Retinal pigment epithelial cell (primary cell): ENCODE data around the gene RAB3D.
A peak's percentile ranks its signal among the peaks of the same experiment; 100 is the strongest.

Experiments used
- DNase-seq: peaks from one replicate; pipeline ENCODE4 v3.0.0-alpha.2; 2010; ENCODE audit warnings: low read depth
- H3K4me3 ChIP-seq: 2 replicates; pipeline ENCODE4 v1.5.1; 2011; ENCODE audit warnings: mild to moderate bottlenecking, low read length, control low read depth, moderate library complexity
- TF ChIP-seq, protein P1 (sequence below): conservative IDR thresholded peaks from 2 replicates; pipeline ENCODE4 v1.5.1; 2011; ENCODE audit warnings: low read depth, low read length, control low read depth, inconsistent platforms

Gene RAB3D

GRCh38 chr19:11373885-11374432 is 34.5 kb upstream of the RAB3D start:
- DNase-seq, result no peak
- peak overlapping the region; percentile 77 for H3K4me3 ChIP-seq
- TF ChIP-seq, protein P1, sequence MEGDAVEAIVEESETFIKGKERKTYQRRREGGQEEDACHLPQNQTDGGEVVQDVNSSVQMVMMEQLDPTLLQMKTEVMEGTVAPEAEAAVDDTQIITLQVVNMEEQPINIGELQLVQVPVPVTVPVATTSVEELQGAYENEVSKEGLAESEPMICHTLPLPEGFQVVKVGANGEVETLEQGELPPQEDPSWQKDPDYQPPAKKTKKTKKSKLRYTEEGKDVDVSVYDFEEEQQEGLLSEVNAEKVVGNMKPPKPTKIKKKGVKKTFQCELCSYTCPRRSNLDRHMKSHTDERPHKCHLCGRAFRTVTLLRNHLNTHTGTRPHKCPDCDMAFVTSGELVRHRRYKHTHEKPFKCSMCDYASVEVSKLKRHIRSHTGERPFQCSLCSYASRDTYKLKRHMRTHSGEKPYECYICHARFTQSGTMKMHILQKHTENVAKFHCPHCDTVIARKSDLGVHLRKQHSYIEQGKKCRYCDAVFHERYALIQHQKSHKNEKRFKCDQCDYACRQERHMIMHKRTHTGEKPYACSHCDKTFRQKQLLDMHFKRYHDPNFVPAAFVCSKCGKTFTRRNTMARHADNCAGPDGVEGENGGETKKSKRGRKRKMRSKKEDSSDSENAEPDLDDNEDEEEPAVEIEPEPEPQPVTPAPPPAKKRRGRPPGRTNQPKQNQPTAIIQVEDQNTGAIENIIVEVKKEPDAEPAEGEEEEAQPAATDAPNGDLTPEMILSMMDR, result no peak

DNA sequence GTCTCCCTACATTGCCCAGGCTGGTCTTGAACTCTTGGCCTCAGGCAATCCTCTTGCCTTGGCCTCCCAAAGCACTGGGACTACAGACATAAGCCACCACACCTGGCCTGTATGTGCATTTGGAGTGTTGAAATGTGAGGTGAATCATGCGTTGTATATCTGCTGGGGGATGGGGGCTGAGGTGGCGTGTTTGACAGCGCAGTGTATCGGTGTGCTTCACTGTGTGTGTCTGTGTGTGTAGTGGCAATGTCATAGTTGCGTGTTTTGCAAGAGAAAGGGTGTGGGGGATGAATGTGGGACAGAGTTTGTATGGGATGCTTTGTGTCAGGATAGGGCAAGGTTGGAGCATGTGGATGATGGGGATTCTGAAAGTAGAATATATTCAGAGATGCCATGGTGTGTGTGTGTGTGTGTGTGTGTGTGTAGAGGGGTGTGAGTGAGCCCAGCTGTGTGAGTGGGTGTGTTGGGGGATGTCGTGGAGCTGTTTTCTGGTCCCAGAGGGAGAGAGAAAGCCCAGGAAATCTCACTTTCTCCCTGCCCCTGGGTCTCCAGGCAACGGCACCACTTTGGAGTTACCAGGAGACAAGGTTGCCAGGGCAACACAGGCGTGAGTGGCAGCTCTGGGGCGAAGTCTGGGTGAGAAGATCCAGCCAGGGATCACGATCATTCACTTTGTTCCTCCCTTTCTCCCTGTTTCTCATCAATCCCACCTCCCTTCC is 33.9 kb upstream of the RAB3D start:
- TF ChIP-seq, protein P1, result no peak
- no peak for DNase-seq
- H3K4me3 ChIP-seq, result no peak overlapping the region

DNA sequence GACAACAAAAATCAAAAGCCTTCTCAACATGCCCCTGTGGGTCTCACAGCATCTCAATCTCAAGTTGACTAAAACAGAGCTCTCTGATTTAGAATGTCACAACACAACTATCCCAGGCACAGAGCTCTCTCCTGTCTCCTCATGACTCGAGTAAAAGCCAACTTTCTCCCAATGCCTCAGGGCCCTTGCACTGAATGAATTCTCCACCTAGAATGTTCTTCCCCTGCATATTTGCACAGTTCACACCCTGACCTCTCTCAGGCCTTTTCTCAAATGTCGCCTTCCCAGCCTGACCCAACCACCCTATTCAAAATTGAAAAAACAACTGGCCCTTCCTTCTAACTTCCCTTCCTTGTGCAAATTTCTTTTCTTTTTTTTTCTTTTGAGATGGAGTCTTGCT is 31.3 kb upstream of the RAB3D start:
- no peak overlapping the region for H3K4me3 ChIP-seq
- no peak for DNase-seq
- TF ChIP-seq, protein P1, result no peak

DNA sequence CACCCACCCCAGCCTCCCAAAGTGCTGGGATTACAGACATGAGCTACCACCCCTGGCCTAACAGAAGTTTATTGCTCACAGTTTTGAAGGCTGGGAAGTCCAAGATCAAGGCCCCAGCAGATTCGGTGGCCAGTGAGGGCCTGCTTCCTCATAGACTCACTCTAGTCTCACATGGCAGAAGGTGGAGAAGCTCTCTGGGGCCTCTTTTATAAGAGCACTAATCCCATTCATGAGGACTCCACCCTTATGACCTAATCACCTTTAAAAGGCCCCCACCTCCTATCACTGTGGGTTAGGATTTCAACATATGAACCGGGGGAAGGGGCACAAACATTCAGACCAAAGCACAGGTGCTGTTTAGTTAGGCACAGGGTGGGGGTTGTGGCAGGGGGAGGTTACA is 28.1 kb upstream of the RAB3D start:
- TF ChIP-seq, protein P1, result no peak
- H3K4me3 ChIP-seq, result no peak overlapping the region
- no peak for DNase-seq

GRCh38 chr19:11365557-11366117 is 26.2 kb upstream of the RAB3D start:
- DNase-seq, result no peak
- no peak overlapping the region for H3K4me3 ChIP-seq
- TF ChIP-seq, protein P1, result no peak

- TF ChIP-seq, protein P1, result no peak
- DNase-seq, result no peak
Measured at GRCh38 chr19:11364935-11365334, 25.5 kb upstream of the RAB3D start.

DNA sequence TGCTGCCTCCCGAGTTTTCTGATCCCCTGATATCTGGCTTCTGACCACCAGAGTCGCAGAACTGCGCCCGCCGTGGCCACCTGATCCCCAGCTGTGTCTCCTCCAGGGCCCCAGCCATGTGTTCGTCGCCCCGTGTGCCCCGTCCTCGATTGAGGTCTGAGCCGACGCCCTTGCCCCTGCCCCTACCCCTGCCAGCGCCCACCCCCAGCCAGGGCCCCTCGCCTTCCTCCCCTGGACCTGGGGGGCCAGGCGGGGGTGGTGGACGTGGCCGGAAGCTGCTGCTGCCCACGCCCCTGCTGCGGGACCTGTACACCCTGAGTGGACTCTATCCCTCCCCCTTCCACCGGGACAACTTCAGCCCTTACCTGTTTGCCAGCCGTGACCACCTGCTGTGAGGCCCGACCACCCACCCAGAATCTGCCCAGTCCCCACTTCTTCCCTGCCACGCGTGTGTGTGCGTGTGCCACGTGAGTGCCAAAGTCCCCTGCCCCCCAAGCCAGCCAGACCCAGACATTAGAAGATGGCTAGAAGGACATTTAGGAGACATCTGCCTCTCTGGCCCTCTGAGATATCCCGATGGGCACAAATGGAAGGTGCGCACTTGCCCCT is 24.9 kb upstream of the RAB3D start:
- H3K4me3 ChIP-seq, result no peak overlapping the region
- TF ChIP-seq, protein P1, result no peak
- no peak for DNase-seq

More at GRCh38 chr19:11364935-11365334, 25.5 kb upstream of the RAB3D start:
- H3K4me3 ChIP-seq, result no peak overlapping the region
